HepG2 (cell line): ENCODE measurements around the gene TMEM79. TPM values are rescaled to one million over a fixed set of nuclear protein-coding genes. Genes with fewer than 3 reads are reported as not detected.

Source experiments
- ATAC-seq: fragments of 200-7000 bp; cut with Tn5 transposase; 3 replicates; pipeline ENCODE4 v1.9.1; 2020; ENCODE audit warnings: mild to moderate bottlenecking, moderate library complexity
- BruUV-seq: library from RNA; stranded (reverse); fragments of 400-500 nt; replicated peaks from 2 replicates; lab custom pipeline; 2021; lab: Mats Ljungman, UMichigan
- CTCF ChIA-PET: fragments of 300-600 bp; formaldehyde crosslinking; extraction: SDS; loops from one replicate; lab custom pipeline; 2021; ENCODE audit warnings: low total read pairs, inconsistent platforms, low intra/inter-chr PET ratio; lab: Yijun Ruan, JAX
- POLR2A ChIA-PET: fragments of 350-600 bp; sonication (Branson Sonifier 250); formaldehyde crosslinking; loops from one replicate; lab custom pipeline; 2020; ENCODE audit warnings: antibody characterized with exemption, inconsistent platforms; lab: Yijun Ruan, JAX
- DNase-seq: peaks from one replicate; pipeline ENCODE4 v3.0.0-alpha.2; 2015; ENCODE audit warnings: low spot score
- FAIRE-seq: peaks from 3 replicates; lab custom pipeline; 2011; peaks lifted over from hg19 to GRCh38; lab: Jason Lieb, UNC
- H2AFZ ChIP-seq: one replicate; pipeline ENCODE4 v1.6.1; 2011; ENCODE audit warnings: low read length, inconsistent platforms
- H3K27ac ChIP-seq: fragments of 300-600 bp; 3 replicates; pipeline ENCODE4 v1.8.0; 2011; ENCODE audit warnings: mixed run types, mild to moderate bottlenecking, mixed read lengths, low read length, inconsistent platforms; ENCODE audit not compliant: insufficient read depth; ENCODE audit errors: extremely low read length
- H3K27me3 ChIP-seq, 2 experiments: fragments of 200-600 bp in 1 of 2; 2 replicates in 1 of 2; 3 replicates in 1 of 2; pipeline versions ENCODE4 v1.6.0 to v1.8.0; 2011; ENCODE audit warnings: low read length in 2 of 2, mild to moderate bottlenecking in 2 of 2, moderate library complexity in 2 of 2, inconsistent platforms in 1 of 2; ENCODE audit not compliant: insufficient read depth in 2 of 2, control insufficient read depth in 1 of 2
- H3K36me3 ChIP-seq, 2 experiments: fragments of 200-600 bp in 1 of 2; replicated peaks in 1 of 2; 2 replicates in 1 of 2; 3 replicates in 1 of 2; pipeline versions ENCODE4 v1.5.1 to v1.8.0; 2011; ENCODE audit warnings: low read length in 2 of 2, inconsistent platforms in 1 of 2; ENCODE audit not compliant: insufficient read depth in 2 of 2, control insufficient read depth in 1 of 2
- H3K4me1 ChIP-seq: 2 replicates; pipeline ENCODE4 v1.5.1; 2012; ENCODE audit warnings: low read length, inconsistent platforms; ENCODE audit not compliant: insufficient read depth
- H3K4me2 ChIP-seq: 2 replicates; pipeline ENCODE4 v1.6.0; 2011; ENCODE audit warnings: low read depth, low read length, inconsistent platforms
- H3K4me3 ChIP-seq, 3 experiments: fragments of 200-600 bp in 1 of 3; sonication (generic), shearing (Covaris generic) in 1 of 3; replicated peaks in 1 of 3; 2 replicates each; pipeline ENCODE4 v1.5.1; 2011 to 2016; ENCODE audit warnings: low read length in 3 of 3, inconsistent platforms in 2 of 3, low read depth in 2 of 3, mild to moderate bottlenecking in 2 of 3, control low read depth in 1 of 3, mixed read lengths in 1 of 3; ENCODE audit not compliant: insufficient read depth in 1 of 3
- H3K79me2 ChIP-seq: one replicate; pipeline ENCODE4 v1.6.1; 2011; ENCODE audit warnings: low read length, inconsistent platforms; ENCODE audit not compliant: insufficient read depth
- H3K9ac ChIP-seq: 2 replicates; pipeline ENCODE4 v1.6.0; 2011; ENCODE audit warnings: mild to moderate bottlenecking, low read depth, low read length, inconsistent platforms; ENCODE audit not compliant: insufficient read depth
- H3K9me3 ChIP-seq: 2 replicates; pipeline ENCODE4 v1.5.1; 2012; ENCODE audit warnings: mild to moderate bottlenecking, low read length
- H4K20me1 ChIP-seq: 2 replicates; pipeline ENCODE4 v1.6.0; 2011; ENCODE audit warnings: inconsistent platforms, mild to moderate bottlenecking, low read length, moderate library complexity; ENCODE audit not compliant: insufficient read depth
- AKAP8 ChIP-seq: sonication (generic); formaldehyde crosslinking; IDR thresholded peaks from 2 replicates; pipeline ENCODE4 v1.5.1; 2020; ENCODE audit warnings: mild to moderate bottlenecking, missing genetic modification reagents
- EED ChIP-seq: sonication (generic); formaldehyde crosslinking; IDR thresholded peaks from 2 replicates; pipeline ENCODE4 v1.5.0; 2020; ENCODE audit warnings: mild to moderate bottlenecking, missing genetic modification reagents
- HINFP ChIP-seq: sonication (generic); formaldehyde crosslinking; IDR thresholded peaks from 2 replicates; pipeline ENCODE4 v1.4.0; 2020; ENCODE audit warnings: low read depth, mild to moderate bottlenecking, missing genetic modification reagents
- KLF13 ChIP-seq: sonication (generic); formaldehyde crosslinking; IDR thresholded peaks from 2 replicates; pipeline ENCODE4 v1.4.0; 2020; ENCODE audit warnings: mild to moderate bottlenecking, missing genetic modification reagents
- MATR3 ChIP-seq: sonication (generic); formaldehyde crosslinking; IDR thresholded peaks from 2 replicates; pipeline ENCODE4 v1.4.0; 2020; ENCODE audit warnings: missing genetic modification reagents
- SAFB2 ChIP-seq: sonication (generic); formaldehyde crosslinking; IDR thresholded peaks from 2 replicates; pipeline ENCODE4 v1.5.1; 2020; ENCODE audit warnings: missing genetic modification reagents, low read depth, mild to moderate bottlenecking, borderline replicate concordance
- SMAD3 ChIP-seq: sonication (generic); formaldehyde crosslinking; IDR thresholded peaks from 2 replicates; pipeline ENCODE4 v1.4.0; 2020; ENCODE audit warnings: missing genetic modification reagents
- SP2 ChIP-seq: sonication (generic); formaldehyde crosslinking; IDR thresholded peaks from 2 replicates; pipeline ENCODE4 v1.5.1; 2020; ENCODE audit warnings: mild to moderate bottlenecking, missing genetic modification reagents
- THAP9 ChIP-seq: sonication (generic); formaldehyde crosslinking; IDR thresholded peaks from 2 replicates; pipeline ENCODE4; 2020; ENCODE audit warnings: missing genetic modification reagents, mild to moderate bottlenecking, borderline replicate concordance
- ZNF280D ChIP-seq: sonication (generic); formaldehyde crosslinking; IDR thresholded peaks from 2 replicates; pipeline ENCODE4 v1.5.1; 2020; ENCODE audit warnings: mild to moderate bottlenecking, missing genetic modification reagents
- ZNF691 ChIP-seq: sonication (generic); formaldehyde crosslinking; IDR thresholded peaks from 2 replicates; pipeline ENCODE4 v1.4.0; 2020; ENCODE audit warnings: missing genetic modification reagents, low read depth, mild to moderate bottlenecking, borderline replicate concordance
- ZNF770 ChIP-seq: sonication (generic); formaldehyde crosslinking; IDR thresholded peaks from 2 replicates; pipeline ENCODE4 v1.5.0; 2020; ENCODE audit warnings: mild to moderate bottlenecking, missing genetic modification reagents
- WGBS: methylation state at CpG from one replicate; pipeline ENCODE4 v1.1.6; 2017; ENCODE audit warnings: low lambda C conversion rate; 5-methylcytosine and 5-hydroxymethylcytosine counted together
- in situ Hi-C: cut with HindIII; loops from 2 replicates; pipeline ENCODE4 v1.10.0; 2017; ENCODE audit warnings: low pct_unique_long_range_greater_than_20kb; ENCODE audit not compliant: extremely low pct_ligation_motif_present
- intact Hi-C: fragments of 100-400 bp; cut with micrococcal nuclease; formaldehyde crosslinking; loops from one replicate; pipeline ENCODE4 v1.10.0; 2022; ENCODE audit not compliant: unreplicated experiment
- polyA plus RNA-seq, 8 experiments: library from polyadenylated mRNA; depleted of rRNA in 3 of 8; stranded (reverse) in 7 of 8; unstranded in 1 of 8; fragments of >200 nt; fragmentation: Illumina TruSeq in 4 of 8; extraction: Trizol in 4 of 8; gene quantifications; 2 replicates each; pipeline versions ENCODE4 v1.2.1 to v1.2.3, GENCODE V29; 2011 to 2016; ENCODE audit warnings: low read depth in 4 of 8, missing spikeins in 1 of 8, mixed read lengths in 1 of 8; ENCODE audit not compliant: insufficient read depth in 1 of 8
- total RNA-seq, 5 experiments: library from RNA; depleted of rRNA; stranded (reverse); fragments of >200 nt; fragmentation: Illumina TruSeq; extraction: Trizol; gene quantifications; 2 replicates each; pipeline ENCODE4 v1.2.3, GENCODE V29; 2016; ENCODE audit warnings: low read depth in 1 of 5

The TMEM79 gene
- total and polyA plus RNA-seq, 2 of the 13 experiments (the other 11 are each of a cell fraction or from before 2014, with no cell fraction given), result 1.2 to 1.9 TPM

GRCh38 chr1:156245451-156246232 is 38.5 kb upstream of the TMEM79 start:
- intact Hi-C loops (no loop called here), in situ Hi-C loops (no loop called here)
- H3K36me3 ChIP-seq, result peaks cover 6 to 13% of the 10 kb centered on the region in 2 experiments; a peak in 4 of 5 replicates
- H3K9ac ChIP-seq, result peak overlapping the region; percentile 53
- H3K27me3 ChIP-seq, result no peaks in the 10 kb centered on the region
- BruUV-seq, result no TSS peak
- peak; percentile 37 for ATAC-seq
- peaks cover 34% of the 10 kb centered on the region for H3K4me1 ChIP-seq
- no peak for FAIRE-seq
- no peaks in the 10 kb centered on the region for H3K9me3 ChIP-seq
- POLR2A ChIA-PET, result interaction anchor here (0.8 to 1.5 kb wide), 4 partner anchors 11 to 37 kb away, joined by 3 to 7 read pairs (median 3); partner anchors contain the start of gene SMG5
- H3K4me3 ChIP-seq, result peak overlapping the region; percentile 28 to 65 (median 30); a peak in 4 of 6 replicates
- no peak overlapping the region for H2AFZ ChIP-seq
- H4K20me1 ChIP-seq, result no peaks in the 10 kb centered on the region
- no peaks in the 10 kb centered on the region for H3K79me2 ChIP-seq
- WGBS, result 43% methylated on average over 12 of the region's 69 CpGs
- peak overlapping the region; percentile 92 for H3K4me2 ChIP-seq
- no peak overlapping the region for H3K27ac ChIP-seq
- no peak for DNase-seq
- CTCF ChIA-PET, result no interaction called here
- peak; percentile 40; the same call in 1 of the 2 replicates for TF ChIP-seq SAFB2 (CRISPR knock-in tag)
- no peak for TF ChIP-seq HINFP (CRISPR knock-in tag)
- no peak for TF ChIP-seq ZNF770 (CRISPR knock-in tag)
- 0 out of 2 replicates have a peak, but pooled peaks have one; percentile 45 for TF ChIP-seq ZNF691 (CRISPR knock-in tag)
- no peak for TF ChIP-seq KLF13 (CRISPR knock-in tag)
- no peak for TF ChIP-seq ZNF280D (CRISPR knock-in tag)
- TF ChIP-seq SMAD3, result no peak
- TF ChIP-seq EED (CRISPR knock-in tag), result peak; percentile 58; the same call in 1 of the 2 replicates
- no peak for TF ChIP-seq THAP9 (CRISPR knock-in tag)
- TF ChIP-seq SP2 (CRISPR knock-in tag), result no peak
- TF ChIP-seq MATR3 (CRISPR knock-in tag), result no peak
- peak; percentile 93 for TF ChIP-seq AKAP8 (CRISPR knock-in tag)
